IMR-90 (cell line): Measurements from ENCODE around the gene GREB1L. TPM values are rescaled to one million over a fixed set of nuclear protein-coding genes. Genes with fewer than 3 reads are reported as not detected.

Experiments used
- ATAC-seq: fragments of 200-7000 bp; cut with Tn5 transposase; 2 replicates; pipeline ENCODE4 v1.9.1; 2020; ENCODE audit warnings: low read depth, mild to moderate bottlenecking, moderate library complexity
- BruUV-seq: library from RNA; stranded (reverse); fragments of 400-500 nt; replicated peaks from 2 replicates; lab custom pipeline; 2021; lab: Mats Ljungman, UMichigan
- CTCF ChIA-PET: fragments of 300-600 bp; formaldehyde crosslinking; extraction: SDS; loops from one replicate; lab custom pipeline; 2021; ENCODE audit warnings: antibody characterized with exemption; lab: Yijun Ruan, JAX
- POLR2A ChIA-PET: fragments of 300-600 bp; sonication (Branson Sonifier 250); formaldehyde crosslinking; loops from one replicate; lab custom pipeline; 2022; ENCODE audit warnings: antibody characterized with exemption; ENCODE audit not compliant: unreplicated experiment; lab: Charles Lee
- DNase-seq: peaks from one replicate; pipeline ENCODE4 v3.0.0; 2013
- H2AFZ ChIP-seq: replicated peaks from 2 replicates; pipeline ENCODE3; 2013; ENCODE audit warnings: low read length, mild to moderate bottlenecking; ENCODE audit not compliant: poor library complexity
- H2AK5ac ChIP-seq: 2 replicates; pipeline ENCODE4 v1.6.1; 2013; ENCODE audit warnings: low read depth, low read length, inconsistent platforms
- H2AK9ac ChIP-seq: replicated peaks from 2 replicates; pipeline ENCODE3; 2013; ENCODE audit warnings: mild to moderate bottlenecking, low read depth, low read length, moderate library complexity; ENCODE audit not compliant: poor library complexity
- H2BK120ac ChIP-seq: 2 replicates; pipeline ENCODE4 v1.6.1; 2013; ENCODE audit warnings: low read depth, low read length, inconsistent platforms
- H2BK15ac ChIP-seq: 3 replicates; pipeline ENCODE4 v1.6.1; 2013; ENCODE audit warnings: low read depth, low read length, inconsistent platforms
- H2BK20ac ChIP-seq: 2 replicates; pipeline ENCODE4 v1.6.1; 2013; ENCODE audit warnings: low read depth, mild to moderate bottlenecking, inconsistent platforms, low read length, moderate library complexity
- H2BK5ac ChIP-seq: 2 replicates; pipeline ENCODE4 v1.6.1; 2013; ENCODE audit warnings: mild to moderate bottlenecking, low read depth, low read length, inconsistent platforms; ENCODE audit not compliant: poor library complexity, severe bottlenecking
- H3K14ac ChIP-seq: replicated peaks from 2 replicates; pipeline ENCODE4 v1.6.1; 2013; ENCODE audit warnings: low read depth, low read length, inconsistent platforms
- H3K18ac ChIP-seq: 2 replicates; pipeline ENCODE4 v1.6.1; 2013; ENCODE audit warnings: low read depth, low read length, control low read depth
- H3K23ac ChIP-seq: 2 replicates; pipeline ENCODE4 v1.6.1; 2013; ENCODE audit warnings: low read depth, low read length, inconsistent platforms
- H3K27ac ChIP-seq: 2 replicates; pipeline ENCODE4 v1.5.1; 2013; ENCODE audit warnings: mild to moderate bottlenecking, control low read depth, low read length; ENCODE audit not compliant: insufficient read depth
- H3K27me3 ChIP-seq: 2 replicates; pipeline ENCODE4 v1.6.1; 2013; ENCODE audit warnings: low read length; ENCODE audit not compliant: control insufficient read depth, insufficient read depth
- H3K36me3 ChIP-seq: 2 replicates; pipeline ENCODE4 v1.6.1; 2013; ENCODE audit warnings: low read length, mixed read lengths; ENCODE audit not compliant: control insufficient read depth, insufficient read depth
- H3K4ac ChIP-seq: 2 replicates; pipeline ENCODE4 v1.6.1; 2013; ENCODE audit warnings: low read depth, low read length, inconsistent platforms
- H3K4me1 ChIP-seq: 2 replicates; pipeline ENCODE4 v1.6.1; 2013; ENCODE audit warnings: low read length, mixed read lengths; ENCODE audit not compliant: control insufficient read depth, insufficient read depth
- H3K4me2 ChIP-seq: 2 replicates; pipeline ENCODE4 v1.6.1; 2013; ENCODE audit warnings: low read depth, mild to moderate bottlenecking, control low read depth, low read length, moderate library complexity
- H3K4me3 ChIP-seq: 2 replicates; pipeline ENCODE4 v1.5.1; 2013; ENCODE audit warnings: low read depth, mild to moderate bottlenecking, control low read depth, low read length, moderate library complexity; ENCODE audit not compliant: insufficient read depth
- H3K56ac ChIP-seq: 2 replicates; pipeline ENCODE4 v1.6.1; 2013; ENCODE audit warnings: low read length, inconsistent platforms; ENCODE audit not compliant: insufficient read depth; ENCODE audit errors: extremely low read depth
- H3K79me1 ChIP-seq, 2 experiments: 2 replicates each; pipeline ENCODE4 v1.6.1; 2013; ENCODE audit warnings: low read length in 2 of 2, inconsistent platforms in 1 of 2, low read depth in 1 of 2
- H3K9ac ChIP-seq: 2 replicates; pipeline ENCODE4 v1.6.1; 2013; ENCODE audit warnings: low read depth, low read length, control low read depth
- H3K9me1 ChIP-seq: 2 replicates; pipeline ENCODE4 v1.6.1; 2013; ENCODE audit warnings: low read length, inconsistent platforms; ENCODE audit not compliant: insufficient read depth
- H3K9me3 ChIP-seq: 2 replicates; pipeline ENCODE4 v1.6.1; 2013; ENCODE audit warnings: low read length; ENCODE audit not compliant: control insufficient read depth, insufficient read depth
- H4K20me1 ChIP-seq: 2 replicates; pipeline ENCODE4 v1.6.1; 2013; ENCODE audit warnings: low read length, inconsistent platforms; ENCODE audit not compliant: insufficient read depth
- H4K5ac ChIP-seq: 2 replicates; pipeline ENCODE4 v1.6.1; 2013; ENCODE audit warnings: mild to moderate bottlenecking, low read depth, low read length, control low read depth
- H4K8ac ChIP-seq, 2 experiments: 2 replicates each; pipeline ENCODE4 v1.6.1; 2013; ENCODE audit warnings: low read depth in 2 of 2, low read length in 2 of 2, control low read depth in 1 of 2, inconsistent platforms in 1 of 2
- H4K91ac ChIP-seq: 2 replicates; pipeline ENCODE4 v1.6.1; 2013; ENCODE audit warnings: low read depth, low read length, inconsistent platforms; ENCODE audit not compliant: insufficient read depth
- CEBPB ChIP-seq: IDR thresholded peaks from 2 replicates; pipeline ENCODE4 v1.6.1; 2012; ENCODE audit warnings: low read depth, low read length, improper control_type of control experiment
- CTCF ChIP-seq: conservative IDR thresholded peaks from 2 replicates; pipeline ENCODE4 v1.5.1; 2012; ENCODE audit warnings: mild to moderate bottlenecking, low read depth, low read length, improper control_type of control experiment
- MAZ ChIP-seq: IDR thresholded peaks from 2 replicates; pipeline ENCODE4 v1.6.1; 2012; ENCODE audit warnings: low read depth, mild to moderate bottlenecking, low read length, improper control_type of control experiment, moderate library complexity, borderline replicate concordance
- USF2 ChIP-seq: fragments of 150-350 bp; IDR thresholded peaks from 2 replicates; pipeline ENCODE4 v1.6.1; 2017; ENCODE audit warnings: mild to moderate bottlenecking, antibody characterized with exemption, low read length, low read depth
- WGBS, 2 experiments: methylation state at CpG; one replicate each; pipeline versions ENCODE4 v1.1.5 to v1.1.7; 2013; ENCODE audit warnings: missing lambda C conversion rate in 2 of 2; ENCODE audit not compliant: insufficient read length in 1 of 2; ENCODE audit errors: extremely low coverage in 2 of 2; 5-methylcytosine and 5-hydroxymethylcytosine counted together
- dilution Hi-C: fragments of 300-500 bp; cut with HindIII; formaldehyde crosslinking; loops from one replicate; pipeline ENCODE4 v1.14.3; 2018; ENCODE audit warnings: low sequenced_read_pairs; ENCODE audit not compliant: unreplicated experiment
- in situ Hi-C: fragments of 300-500 bp; cut with MboI; formaldehyde crosslinking; loops from 3 replicates; pipeline ENCODE4 v1.14.3; 2019; ENCODE audit warnings: low sequenced_read_pairs, inconsistent platforms, mixed read lengths
- intact Hi-C: fragments of 100-400 bp; cut with micrococcal nuclease; formaldehyde crosslinking; loops from 2 replicates; pipeline ENCODE4 v1.10.0; 2022
- polyA plus RNA-seq, 3 experiments: library from polyadenylated mRNA; depleted of rRNA; stranded (reverse); fragments of >200 nt; gene quantifications; 2 replicates each; pipeline ENCODE4 v1.2.3, GENCODE V29; 2012; ENCODE audit warnings: low replicate concordance in 1 of 3
- total RNA-seq: library from RNA; depleted of rRNA; stranded (reverse); fragments of >200 nt; gene quantifications from 2 replicates; pipeline ENCODE4 v1.2.3, GENCODE V29; 2012

Gene GREB1L
- total and polyA plus RNA-seq, 2 of the 4 experiments (the other 2 are of a cell fraction), result under 0.01 to 0.02 TPM

GRCh38 chr18:21205695-21206094, 36.3 kb upstream of the GREB1L start:
- intact Hi-C loops, result no loop called here
- 33% methylated on average over 1 of the region's 4 CpGs; no CpG with 5 or more reads in 1 of the 2 experiments for WGBS, 2 experiments
- H4K8ac ChIP-seq, result no peak overlapping the region
- H3K56ac ChIP-seq, result no peak overlapping the region
- no peak overlapping the region for H2AK9ac ChIP-seq
- no peak overlapping the region for H2BK20ac ChIP-seq
- H3K27ac ChIP-seq, result no peak overlapping the region
- H3K23ac ChIP-seq, result no peak overlapping the region
- no peak overlapping the region for H2BK15ac ChIP-seq
- H3K79me1 ChIP-seq, result no peaks in the 10 kb centered on the region
- no peak overlapping the region for H3K4me2 ChIP-seq
- no peak overlapping the region for H3K18ac ChIP-seq
- no peaks in the 10 kb centered on the region for H3K9me3 ChIP-seq
- H2AFZ ChIP-seq, result no peak overlapping the region
- H3K36me3 ChIP-seq, result no peaks in the 10 kb centered on the region
- no peak overlapping the region for H2AK5ac ChIP-seq
- no peak for DNase-seq
- no peak overlapping the region for H3K9ac ChIP-seq
- POLR2A ChIA-PET, result no interaction called here
- no peaks in the 10 kb centered on the region for H3K9me1 ChIP-seq
- in situ Hi-C loops, result loop anchor here (10.0 to 25.0 kb wide), 2 partner anchors 51 to 732 kb away; no protein-coding TSS in a partner anchor
- no peak overlapping the region for H2BK120ac ChIP-seq
- BruUV-seq, result no TSS peak
- H3K14ac ChIP-seq, result no peak overlapping the region
- CTCF ChIA-PET, result interaction anchor here (0.6 to 1.5 kb wide), 2 partner anchors 14 to 689 kb away, joined by 3 to 5 read pairs; no protein-coding TSS in a partner anchor
- TF ChIP-seq CEBPB, result no peak
- TF ChIP-seq CTCF, result no peak
- no peak for TF ChIP-seq USF2
- no peak for TF ChIP-seq MAZ
- H2BK5ac ChIP-seq, result no peak overlapping the region
- H4K20me1 ChIP-seq, result no peaks in the 10 kb centered on the region
- H4K91ac ChIP-seq, result no peak overlapping the region
- H3K4me1 ChIP-seq, result no peaks in the 10 kb centered on the region
- peaks cover 3% of the 10 kb centered on the region; the same call in 1 of the 2 replicates for H3K27me3 ChIP-seq
- dilution Hi-C loops, result no loop called here
- ATAC-seq, result no peak
- H3K4ac ChIP-seq, result no peak overlapping the region
- no peak overlapping the region for H4K5ac ChIP-seq
- H3K4me3 ChIP-seq, result no peak overlapping the region
